HG02642 (cell line): Measurements from ENCODE around the gene C1QTNF1.

Experiments
- ATAC-seq: cut with Tn5 transposase; IDR thresholded peaks from one replicate; pipeline ENCODE4 v1.9.1; 2021; ENCODE audit warnings: mild to moderate bottlenecking; ENCODE audit not compliant: unreplicated experiment, poor library complexity

Gene C1QTNF1, protein sequence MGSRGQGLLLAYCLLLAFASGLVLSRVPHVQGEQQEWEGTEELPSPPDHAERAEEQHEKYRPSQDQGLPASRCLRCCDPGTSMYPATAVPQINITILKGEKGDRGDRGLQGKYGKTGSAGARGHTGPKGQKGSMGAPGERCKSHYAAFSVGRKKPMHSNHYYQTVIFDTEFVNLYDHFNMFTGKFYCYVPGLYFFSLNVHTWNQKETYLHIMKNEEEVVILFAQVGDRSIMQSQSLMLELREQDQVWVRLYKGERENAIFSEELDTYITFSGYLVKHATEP

DNA sequence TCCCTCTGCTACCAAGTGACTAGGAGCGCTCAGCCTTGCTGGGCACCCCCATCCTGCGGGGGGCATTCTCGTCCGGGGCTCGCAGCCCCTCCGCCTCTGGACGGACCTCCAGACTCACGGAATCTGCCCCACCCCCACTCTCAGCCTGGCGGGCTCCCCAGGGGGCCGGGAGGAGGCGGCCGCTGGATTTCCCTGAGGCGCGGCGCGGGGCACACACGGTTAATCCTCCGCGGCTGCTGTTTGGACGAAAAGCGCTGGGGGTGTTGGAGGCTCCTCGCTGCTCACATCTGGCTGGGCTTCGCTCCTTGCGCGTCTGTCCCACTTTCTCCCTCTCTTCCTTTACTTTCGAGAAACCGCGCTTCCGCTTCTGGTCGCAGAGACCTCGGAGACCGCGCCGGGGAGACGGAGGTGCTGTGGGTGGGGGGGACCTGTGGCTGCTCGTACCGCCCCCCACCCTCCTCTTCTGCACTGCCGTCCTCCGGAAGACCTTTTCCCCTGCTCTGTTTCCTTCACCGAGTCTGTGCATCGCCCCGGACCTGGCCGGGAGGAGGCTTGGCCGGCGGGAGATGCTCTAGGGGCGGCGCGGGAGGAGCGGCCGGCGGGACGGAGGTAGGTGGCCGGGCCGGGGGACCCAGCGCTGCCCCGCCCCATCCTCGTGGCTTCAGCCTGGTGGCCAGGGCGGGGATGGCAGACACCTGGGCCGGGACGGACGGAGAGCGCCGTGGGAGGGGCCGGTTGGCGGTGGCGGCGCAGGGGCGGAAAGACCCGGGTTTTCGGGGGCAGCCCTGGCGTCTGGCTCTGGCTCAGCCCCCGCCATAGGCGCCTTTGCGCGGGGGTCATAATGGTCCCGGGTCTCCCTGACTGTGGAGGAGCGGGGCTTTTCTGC, at the start of gene C1QTNF1:
Gene C1QTNF1 (plus strand): TSS at position 284 of the 886 bp plus-strand sequence. CDS start 19,800 bp downstream, outside the sequence.
- ATAC-seq: no peak

DNA sequence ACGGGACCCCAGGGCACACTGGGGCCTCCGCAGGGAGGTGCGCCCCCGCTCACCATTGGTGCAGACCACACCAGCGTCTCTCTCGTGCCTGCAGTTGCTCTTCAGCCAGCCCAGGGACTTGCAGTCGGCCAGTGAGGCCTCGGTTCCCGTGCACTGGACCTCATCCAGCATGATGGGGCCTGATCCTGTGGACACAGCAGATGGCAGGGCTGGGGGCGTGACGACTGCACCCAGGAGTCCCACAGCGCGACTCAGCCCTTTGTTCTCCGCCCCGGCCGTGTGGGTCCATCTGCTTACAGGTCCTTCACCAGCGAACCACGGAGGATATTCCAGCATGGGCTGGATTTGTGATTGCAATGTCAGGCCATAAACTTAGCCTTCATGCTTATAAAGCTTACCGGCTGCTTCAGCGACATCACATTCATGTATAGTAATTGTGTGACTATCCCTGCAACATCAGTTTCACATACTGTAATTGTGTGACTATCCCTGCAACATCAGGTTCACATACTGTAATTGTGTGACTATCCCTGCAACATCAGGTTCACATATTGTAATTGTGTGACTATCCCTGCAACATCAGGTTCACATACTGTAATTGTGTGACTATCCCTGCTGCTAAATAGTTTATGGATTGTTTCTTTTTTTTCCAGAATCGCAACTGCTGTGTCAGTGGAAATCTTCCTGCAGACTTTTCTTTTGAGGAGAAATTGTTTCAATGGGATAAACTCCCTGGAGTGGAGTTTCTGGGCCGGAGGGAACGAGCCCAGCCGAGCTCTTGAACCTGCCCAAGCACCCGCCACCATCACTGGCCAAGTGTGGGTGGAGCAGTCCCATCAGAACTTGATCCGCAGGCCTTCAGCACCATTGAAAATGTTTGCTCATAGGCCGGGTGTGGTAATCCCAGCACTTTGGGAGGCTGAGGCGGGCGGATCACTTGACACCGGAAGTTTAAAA, 49.1 kb upstream of the C1QTNF1 start:
- ATAC-seq: no peak

DNA sequence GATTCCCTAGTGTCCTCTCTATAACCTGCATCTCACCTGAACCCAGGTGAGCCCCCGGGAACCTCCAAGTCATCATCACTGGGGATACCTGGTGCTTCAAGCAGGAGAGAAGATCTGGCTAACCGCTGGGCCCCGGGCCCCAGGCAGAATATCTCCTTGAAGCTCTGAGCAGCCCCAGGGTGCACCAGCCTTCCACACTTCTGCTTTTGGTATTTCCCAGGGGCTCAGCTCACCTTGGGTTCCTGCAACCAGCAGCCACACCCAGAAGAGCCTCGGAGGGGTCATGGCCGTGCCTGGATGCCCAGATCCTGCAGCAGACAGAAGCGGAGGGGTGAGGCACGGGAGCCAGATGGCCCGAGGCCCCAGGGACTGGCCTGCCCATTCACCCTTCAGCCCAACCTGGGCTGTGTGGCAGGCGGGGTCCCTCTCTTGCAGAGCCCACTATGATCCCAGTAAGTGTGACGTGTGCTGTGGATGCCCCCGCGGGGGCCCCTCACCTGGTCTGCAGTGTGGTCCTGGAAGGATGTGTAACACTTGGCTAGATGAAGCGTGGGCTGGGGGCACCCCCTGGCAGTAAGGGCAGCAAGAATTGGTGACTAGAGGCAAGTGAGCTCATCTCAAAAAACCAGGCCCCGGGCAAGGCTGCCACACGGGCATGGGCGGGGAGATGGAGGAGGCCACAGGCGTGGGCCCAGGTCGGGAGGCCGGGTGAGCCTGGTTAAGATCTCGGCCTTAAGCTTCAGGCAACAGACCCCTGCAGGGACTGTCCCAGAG, 46.9 kb upstream of the C1QTNF1 start:
- no peak for ATAC-seq

DNA sequence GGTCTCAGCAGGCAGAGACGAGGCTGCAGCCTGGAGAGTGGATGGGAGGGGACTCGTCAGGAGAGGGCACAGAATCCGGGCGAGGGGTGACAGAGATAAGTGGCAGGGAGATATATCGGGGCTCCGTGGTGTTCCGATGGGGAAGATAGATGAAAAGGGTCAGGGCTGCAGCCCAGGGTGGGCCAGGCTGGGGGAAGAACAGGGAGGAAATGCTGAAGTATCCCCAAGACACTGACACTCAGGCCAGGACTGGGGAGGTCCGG, 46.4 kb upstream of the C1QTNF1 start:
- no peak for ATAC-seq

DNA sequence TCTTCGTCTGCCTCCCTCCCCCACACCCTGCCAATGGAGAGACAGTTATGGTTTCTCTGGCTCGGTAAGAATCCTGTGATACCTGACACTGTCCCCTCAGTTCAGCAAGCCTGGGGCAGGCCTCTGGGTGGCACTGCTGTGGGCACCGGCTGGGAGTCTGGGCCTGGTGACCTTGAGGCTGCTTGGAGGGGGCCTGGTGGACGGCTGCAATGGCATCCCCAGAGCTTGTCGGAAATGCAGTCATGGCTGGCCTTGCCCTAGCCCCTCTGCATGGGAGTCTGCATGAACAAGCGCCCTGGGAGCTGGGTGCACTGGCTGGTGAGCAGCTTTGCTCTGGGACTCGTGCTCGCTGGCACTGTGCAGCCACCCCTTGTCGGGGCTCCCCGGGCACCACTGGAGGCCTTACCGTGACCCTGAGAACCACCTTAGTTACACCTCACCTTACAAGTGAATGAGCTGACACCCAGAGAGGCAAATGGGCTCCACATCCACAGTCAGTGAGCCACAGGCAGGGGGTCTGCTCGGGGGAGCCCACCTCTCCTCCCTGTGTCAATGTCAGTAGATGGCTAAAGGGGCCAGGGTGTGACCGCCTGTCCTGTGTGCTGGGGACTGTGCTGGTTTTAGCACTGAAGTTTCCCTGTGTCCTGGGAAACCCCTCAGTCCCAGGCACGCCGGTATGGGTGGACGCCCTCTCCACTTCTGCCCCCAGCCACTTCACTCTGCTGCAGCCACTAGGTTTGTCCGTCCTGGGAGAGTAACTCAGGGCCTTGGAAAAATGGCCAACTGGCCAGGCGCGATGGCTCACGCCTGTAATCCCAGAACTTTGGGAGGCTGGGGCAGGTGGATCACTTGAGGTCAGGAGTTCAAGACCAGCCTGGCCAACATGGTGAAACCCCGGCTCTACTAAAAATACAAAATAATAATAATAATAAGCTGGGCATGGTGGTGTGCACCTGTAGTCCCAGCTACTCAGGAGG, 45.7 kb upstream of the C1QTNF1 start:
- ATAC-seq: no peak

DNA sequence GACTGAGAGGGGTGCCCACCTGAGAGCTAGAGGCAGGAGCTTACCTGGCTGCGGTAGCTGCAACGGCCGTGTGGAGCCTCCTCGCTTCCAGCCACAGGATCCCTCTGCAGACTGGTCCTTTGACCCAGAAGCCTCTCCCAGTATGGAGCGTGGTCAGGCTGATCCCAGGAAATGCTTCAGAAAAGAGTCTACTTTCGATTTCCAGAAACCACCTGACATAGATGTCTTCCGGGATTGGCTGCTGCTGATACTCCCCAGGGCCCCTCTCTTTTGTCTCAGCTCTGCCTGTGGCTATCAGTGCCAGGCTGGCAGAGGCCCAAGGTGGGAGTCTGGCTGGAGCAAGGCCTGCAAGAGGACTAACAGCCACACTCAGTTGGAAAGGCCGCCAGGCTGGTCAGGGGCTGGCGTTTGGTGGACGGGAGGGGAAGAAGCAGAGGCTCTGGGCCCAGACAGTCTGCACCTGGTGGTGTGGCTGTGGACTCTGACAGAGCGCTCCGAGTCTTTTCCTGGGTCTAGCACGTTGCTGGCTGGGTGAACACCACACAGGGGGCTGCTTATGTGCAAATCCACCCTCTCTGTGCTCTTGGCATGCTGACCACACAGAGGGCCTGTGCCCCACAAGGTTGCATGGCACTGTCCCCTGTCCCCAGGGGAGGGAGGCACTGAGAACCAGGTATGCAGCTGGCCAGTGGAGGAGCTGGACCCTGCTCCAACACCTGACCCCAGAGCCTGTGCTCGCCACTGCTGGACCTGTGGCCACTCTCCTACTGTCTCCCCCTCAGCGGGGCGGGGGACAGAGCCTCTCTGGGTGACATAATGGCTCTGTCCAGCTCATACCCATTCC, 44.0 kb upstream of the C1QTNF1 start, which contains the start of gene LGALS3BP:
Gene LGALS3BP (minus strand): TSS at position 144 of the 844 bp plus-strand sequence. CDS start 2,732 bp downstream, outside the sequence.
- ATAC-seq: no peak

DNA sequence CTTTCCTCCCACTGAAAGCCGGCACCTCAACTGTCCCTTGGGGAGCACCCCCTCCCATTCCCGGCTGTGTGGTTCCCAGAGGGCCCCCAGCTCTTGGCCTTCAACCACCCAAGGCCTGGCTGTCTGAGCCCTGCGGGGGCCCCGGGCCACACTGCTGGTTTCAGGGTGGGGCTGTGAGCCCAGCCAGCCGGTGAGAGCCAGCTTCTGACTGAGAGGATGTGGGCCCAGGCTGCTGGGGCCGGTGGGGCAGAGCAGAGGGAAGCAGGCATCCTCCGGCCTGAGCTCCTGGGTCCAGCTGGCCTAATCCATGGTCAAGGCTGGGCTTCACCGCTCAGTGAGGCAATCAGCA, 43.4 kb upstream of the C1QTNF1 start:
- no peak for ATAC-seq

DNA sequence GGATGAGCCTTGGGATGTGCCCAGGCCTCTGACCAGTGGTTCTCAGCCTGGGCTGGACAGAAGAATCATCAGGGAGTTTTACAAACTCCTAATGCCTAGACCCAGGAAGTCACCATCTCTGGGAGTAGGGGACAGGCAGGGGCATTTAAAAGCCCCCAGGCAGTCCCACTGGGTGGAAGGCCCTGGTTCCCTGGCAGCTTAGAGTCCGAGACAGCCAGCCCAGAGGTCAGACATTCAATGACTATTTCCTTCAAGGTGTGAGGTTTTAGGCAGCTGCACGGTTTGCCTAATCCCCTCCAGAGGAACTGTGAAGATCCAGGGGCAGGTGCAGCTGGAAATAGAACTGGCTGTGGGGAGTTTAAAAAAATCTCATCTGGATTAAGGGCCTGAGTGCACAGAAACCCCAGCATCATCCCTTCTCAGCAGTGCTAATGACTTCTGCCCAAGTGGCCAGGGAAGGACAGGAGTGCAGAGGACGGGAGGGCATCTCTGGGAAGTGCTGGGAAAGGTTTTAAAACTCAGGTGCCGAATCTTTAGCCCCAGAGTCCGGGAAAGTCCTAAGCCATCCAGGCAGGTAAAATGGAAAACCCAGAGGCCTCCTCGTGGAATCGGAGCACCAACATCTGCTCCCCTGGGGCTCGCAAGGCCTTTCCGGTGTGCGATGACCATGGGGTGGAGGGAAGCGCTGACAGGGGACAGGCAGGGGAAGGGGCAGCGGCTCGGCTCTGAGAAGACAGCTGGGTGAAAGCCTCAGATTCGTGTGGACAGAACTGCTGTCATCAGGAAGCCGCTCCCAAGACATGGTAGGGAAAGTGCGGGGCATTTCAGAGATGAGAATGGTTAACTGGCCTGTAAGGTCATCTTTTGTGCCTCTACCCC, 42.7 kb upstream of the C1QTNF1 start:
- no peak for ATAC-seq

DNA sequence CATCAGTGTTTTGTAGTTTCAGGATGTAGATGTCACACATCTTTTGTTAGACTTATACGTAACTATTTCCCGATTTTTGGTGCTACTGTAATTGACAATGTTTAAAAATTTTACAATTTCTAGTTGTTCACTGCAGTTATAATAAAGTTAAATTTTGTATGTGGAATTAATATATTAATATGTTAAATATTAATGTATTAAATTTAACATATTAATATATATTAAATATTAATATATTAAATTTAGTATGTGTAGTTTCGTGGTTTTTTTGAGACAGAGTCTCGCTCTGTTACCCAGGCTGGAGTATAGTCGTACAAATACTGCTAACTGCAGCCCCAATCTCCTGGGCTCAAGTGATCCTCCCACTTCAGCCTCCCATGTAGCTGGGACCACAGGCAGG, 38.6 kb upstream of the C1QTNF1 start:
- no peak for ATAC-seq

DNA sequence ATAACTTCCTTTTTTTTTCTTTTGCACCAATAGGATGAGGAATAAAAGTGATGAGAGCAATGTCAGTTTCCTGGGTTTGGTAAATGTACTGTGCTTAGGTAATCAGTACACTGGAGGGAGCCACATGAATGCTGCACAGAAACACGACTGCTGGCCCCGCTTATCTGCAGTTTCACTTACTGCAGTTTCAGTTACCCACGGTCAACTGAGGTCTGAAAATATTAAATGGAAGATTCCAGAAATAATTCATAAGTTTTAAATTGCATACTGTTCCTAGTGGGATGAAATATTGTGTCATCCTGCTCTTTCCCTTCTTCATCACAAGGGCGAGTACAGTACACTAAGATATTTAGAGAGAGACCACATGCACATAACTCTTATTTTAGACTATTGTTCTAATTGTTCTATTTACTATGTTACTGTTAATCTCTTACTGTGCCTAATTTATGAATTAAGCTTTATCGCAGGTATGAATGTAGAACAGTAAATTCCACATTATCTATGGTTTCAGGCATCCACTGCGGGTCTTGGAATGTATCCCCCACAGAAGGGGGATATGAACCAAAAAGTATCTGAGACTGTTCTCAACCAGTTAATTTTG, 37.8 kb upstream of the C1QTNF1 start:
- no peak for ATAC-seq

DNA sequence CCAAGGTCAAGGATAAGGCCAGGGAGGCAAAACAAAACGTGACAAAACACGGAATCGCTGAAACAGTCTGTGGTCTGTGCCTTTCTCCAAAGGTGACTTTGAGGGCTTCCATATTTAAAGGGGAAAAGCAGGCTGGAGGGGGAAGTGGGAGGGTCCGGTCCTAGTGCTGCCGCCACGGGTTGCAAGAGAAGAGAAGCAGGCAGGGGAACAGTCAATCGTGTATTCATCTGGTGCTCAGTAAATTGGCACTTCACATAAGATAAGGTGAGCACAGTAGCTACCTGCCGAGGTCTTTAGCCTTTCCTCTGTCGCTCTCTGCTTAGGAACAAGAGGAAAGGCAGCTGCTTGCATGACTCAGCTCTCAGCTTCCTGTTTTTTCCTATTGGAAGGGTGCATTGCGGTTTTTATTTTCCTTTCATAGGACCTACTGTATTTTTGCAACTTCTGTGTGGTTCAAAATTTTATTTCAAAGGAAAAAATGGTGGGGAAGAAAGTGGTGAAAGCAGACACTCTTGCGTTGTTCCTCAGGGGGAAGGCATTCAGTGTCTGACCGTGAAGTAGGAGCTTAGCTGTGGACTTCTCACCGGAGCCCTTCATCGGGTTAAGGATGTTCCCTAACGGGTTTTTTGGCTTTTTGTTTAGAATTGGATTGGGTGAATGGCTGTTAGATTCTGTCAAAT, 37.2 kb upstream of the C1QTNF1 start:
- ATAC-seq: no peak

DNA sequence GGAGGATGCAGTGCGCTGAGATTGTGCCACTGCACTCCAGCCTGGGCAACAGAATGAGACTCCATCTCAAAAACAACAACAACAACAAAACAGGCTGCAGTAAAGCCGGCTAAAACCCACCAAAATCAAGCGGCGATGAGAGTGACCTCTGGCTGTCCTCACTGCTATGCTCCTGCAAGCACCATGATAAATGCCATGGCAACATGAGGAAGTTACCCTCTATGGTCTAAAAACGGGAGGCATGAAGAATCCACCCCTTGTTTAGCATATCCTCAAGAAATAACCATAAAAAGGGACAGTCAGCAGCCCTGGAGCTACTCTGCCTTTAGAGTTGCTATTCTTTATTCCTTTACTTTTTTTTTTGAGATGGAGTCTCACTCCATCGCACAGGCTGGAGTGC, 35.8 kb upstream of the C1QTNF1 start:
- no peak for ATAC-seq

DNA sequence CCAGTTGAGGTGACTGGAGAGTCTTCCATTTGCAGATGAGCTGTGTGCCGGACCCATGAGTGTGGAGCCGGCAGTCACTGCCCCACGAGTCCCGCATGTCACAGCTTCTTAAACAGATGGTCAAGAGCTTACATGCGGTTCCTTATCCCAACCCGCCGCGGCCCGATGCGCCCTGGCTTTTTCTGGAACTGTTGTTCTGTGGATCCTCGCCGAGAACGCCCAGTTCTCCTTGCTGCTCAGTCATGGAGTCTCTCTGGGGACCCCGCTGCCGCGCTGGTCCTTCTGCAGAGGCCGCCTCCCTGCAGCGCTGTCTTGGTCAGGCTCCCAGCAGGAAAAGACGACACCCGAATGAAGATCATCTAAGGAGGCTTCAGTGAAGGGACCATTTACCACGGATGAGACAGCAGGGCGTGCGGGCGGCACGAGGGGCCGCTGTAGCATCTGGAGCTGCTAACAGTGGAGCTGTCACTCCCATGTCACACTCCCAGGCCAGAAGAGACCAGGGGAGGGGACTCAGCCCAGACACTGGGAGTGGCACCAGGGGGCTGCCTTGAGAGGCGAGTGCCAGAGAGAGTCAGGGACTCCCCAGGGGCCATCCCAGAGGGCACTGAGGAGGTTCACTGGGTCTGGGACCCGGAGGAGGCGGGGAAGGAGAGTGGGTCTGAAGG, 33.5 kb upstream of the C1QTNF1 start:
- ATAC-seq: no peak

DNA sequence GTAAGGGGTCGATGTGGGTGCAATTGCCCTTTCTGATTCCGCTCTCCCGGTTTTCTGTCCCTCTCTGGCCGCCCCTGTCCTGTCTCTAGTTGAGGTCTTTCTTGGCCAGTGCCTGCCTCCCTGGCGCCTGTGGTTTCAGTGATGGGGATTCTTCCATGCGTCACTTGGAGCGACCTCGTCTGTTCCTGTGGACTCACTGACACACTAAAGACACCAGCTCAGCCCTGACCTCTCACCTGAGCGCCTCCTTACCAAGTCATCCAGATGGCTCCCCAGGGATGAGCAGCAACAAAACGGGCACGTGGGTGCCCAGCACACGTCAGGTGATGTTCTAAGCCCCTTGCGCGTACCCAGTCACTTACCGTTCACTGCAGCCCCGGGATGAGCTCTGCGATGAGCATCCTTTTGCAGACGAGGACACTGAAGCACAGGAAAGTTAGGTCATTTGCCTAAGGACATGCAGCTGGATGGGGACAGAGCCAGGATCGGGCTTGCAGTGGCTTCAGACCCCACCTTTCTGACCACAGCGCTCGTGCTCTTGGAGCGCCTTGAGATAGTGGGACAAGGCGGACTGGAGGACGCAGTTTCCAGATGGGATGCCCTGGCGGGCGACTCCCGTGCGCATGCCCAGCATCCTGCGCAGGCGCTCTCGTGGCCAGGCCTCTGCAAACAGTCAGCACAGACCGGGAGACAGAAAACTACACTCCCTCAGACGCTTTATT, 32.8 kb upstream of the C1QTNF1 start:
- no peak for ATAC-seq
